HEK293T (cell line): ENCODE results near the gene DCX.

Source experiments
- HDGF ChIP-seq: fragments of 450-650 bp; IDR thresholded peaks from 2 replicates; pipeline ENCODE4 v1.6.1; 2017; ENCODE audit warnings: antibody characterized with exemption, borderline replicate concordance
- L3MBTL2 ChIP-seq: fragments of 450-650 bp; conservative IDR thresholded peaks from 2 replicates; pipeline ENCODE4 v1.6.1; 2016; ENCODE audit warnings: mild to moderate bottlenecking

DNA sequence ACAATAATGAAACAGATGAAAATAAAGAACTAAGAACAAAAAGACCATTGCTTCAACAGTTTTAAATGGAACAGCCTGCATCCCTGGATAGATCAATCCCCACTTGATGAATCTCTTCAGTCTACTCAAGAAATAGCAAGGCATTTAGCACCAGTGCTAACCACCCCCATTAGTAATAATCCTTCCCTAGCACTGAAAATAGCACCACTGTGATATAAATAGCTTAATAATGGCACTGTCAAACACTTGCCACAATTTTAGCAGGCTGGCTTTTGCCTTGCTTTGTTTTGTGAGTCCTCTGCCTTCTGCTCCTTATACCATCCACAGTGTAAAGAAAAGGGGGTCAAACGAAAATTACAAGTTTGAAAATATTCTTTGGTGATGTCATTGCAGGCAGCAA is 17.4 kb downstream of the DCX start:
- TF ChIP-seq HDGF (no peak), L3MBTL2 (no peak)
